ENCODE data around the gene NT5DC3.

GRCh38 chr12:103879048-103879692, 38.1 kb upstream of the NT5DC3 start:
- TF ChIP-seq FOXA1 (IDR thresholded peaks at IDR 0.05) (no peak), ZNF384 (IDR thresholded peaks at IDR 0.05) (no peak), HDGF (IDR thresholded peaks at IDR 0.05; ENCODE audit: borderline replicate concordance) (no peak), SP1 (IDR thresholded peaks at IDR 0.05) (no peak), TARDBP (IDR thresholded peaks at IDR 0.05) (no peak), PKNOX1 (IDR thresholded peaks at IDR 0.05) (no peak), FOXM1 (IDR thresholded peaks at IDR 0.05; ENCODE audit: borderline replicate concordance) (no peak), CTBP1 (IDR thresholded peaks at IDR 0.05; ENCODE audit: borderline replicate concordance) (no peak), SUZ12 (IDR thresholded peaks at IDR 0.05) (no peak), BHLHE40 (IDR thresholded peaks at IDR 0.05; ENCODE audit: borderline replicate concordance) (no peak)

Data from HEK293T (cell line).